Epithelial cell of proximal tubule (primary cell): ENCODE data around the gene CLEC3A. TPM values are rescaled to one million over a fixed set of nuclear protein-coding genes. Genes with fewer than 3 reads are reported as not detected.
"Not testable (repeated sequence)": the region's sequence is repeated elsewhere in the genome, so short reads cannot be mapped to it uniquely, and the experiment has no call there.

Experiments
- DNase-seq: peaks from one replicate; pipeline ENCODE4 v3.0.0-alpha.2; 2011; ENCODE audit warnings: low read depth
- H3K4me3 ChIP-seq: 2 replicates; pipeline ENCODE4 v1.5.1; 2011; ENCODE audit warnings: low read depth, mild to moderate bottlenecking, low read length
- total RNA-seq: library from RNA; depleted of rRNA; stranded (reverse); fragments of >200 nt; gene quantifications from 2 replicates; pipeline ENCODE4 v1.2.3, GENCODE V29; 2015
- TF ChIP-seq, protein P1 (sequence below): conservative IDR thresholded peaks from 2 replicates; pipeline ENCODE4 v1.5.1; 2012; ENCODE audit warnings: low read depth, mild to moderate bottlenecking, low read length

Gene CLEC3A
- total RNA-seq, 1 donor from 2014 or later = not detected

DNA sequence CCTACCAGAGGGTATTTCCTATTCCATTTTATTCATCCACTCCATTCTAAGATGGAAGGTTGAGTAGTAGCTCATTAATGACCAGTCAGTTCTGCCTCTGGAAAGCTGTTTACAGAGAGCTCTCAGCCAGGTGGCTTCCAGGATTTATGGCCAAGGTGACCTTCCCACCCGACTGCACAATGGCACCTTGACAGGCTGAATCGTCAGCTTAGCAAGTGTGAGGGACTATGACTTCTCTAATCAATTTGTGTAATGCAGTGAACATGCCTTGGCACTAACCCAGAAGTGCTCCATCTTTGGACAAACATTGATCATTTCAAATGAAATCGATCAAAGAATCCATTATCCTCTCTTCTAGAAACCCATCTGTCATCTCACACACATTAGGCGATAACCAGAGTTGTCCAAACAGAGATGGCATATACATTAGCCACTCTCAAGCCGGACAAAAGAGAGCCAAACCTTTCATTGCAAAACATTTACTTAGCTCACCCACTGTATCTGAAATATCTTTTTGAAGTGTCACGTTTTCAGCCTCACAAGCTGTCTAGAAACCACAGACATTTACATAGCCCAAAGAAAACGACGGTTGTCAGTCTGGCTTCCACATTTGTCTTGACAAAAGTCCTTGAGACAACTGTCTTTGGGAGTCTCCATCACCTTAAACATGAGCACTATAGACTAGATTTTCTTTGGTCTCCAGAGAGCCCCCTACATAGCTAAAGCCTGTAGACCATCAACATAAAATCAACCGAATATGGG, 35.6 kb downstream of the CLEC3A start:
- no peak overlapping the region for H3K4me3 ChIP-seq
- no peak for DNase-seq
- TF ChIP-seq, protein P1, sequence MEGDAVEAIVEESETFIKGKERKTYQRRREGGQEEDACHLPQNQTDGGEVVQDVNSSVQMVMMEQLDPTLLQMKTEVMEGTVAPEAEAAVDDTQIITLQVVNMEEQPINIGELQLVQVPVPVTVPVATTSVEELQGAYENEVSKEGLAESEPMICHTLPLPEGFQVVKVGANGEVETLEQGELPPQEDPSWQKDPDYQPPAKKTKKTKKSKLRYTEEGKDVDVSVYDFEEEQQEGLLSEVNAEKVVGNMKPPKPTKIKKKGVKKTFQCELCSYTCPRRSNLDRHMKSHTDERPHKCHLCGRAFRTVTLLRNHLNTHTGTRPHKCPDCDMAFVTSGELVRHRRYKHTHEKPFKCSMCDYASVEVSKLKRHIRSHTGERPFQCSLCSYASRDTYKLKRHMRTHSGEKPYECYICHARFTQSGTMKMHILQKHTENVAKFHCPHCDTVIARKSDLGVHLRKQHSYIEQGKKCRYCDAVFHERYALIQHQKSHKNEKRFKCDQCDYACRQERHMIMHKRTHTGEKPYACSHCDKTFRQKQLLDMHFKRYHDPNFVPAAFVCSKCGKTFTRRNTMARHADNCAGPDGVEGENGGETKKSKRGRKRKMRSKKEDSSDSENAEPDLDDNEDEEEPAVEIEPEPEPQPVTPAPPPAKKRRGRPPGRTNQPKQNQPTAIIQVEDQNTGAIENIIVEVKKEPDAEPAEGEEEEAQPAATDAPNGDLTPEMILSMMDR = no peak

- H3K4me3 ChIP-seq, DNase-seq: not testable (repeated sequence)
Observed at GRCh38 chr16:78059806-78060205, 37.5 kb downstream of the CLEC3A start.

DNA sequence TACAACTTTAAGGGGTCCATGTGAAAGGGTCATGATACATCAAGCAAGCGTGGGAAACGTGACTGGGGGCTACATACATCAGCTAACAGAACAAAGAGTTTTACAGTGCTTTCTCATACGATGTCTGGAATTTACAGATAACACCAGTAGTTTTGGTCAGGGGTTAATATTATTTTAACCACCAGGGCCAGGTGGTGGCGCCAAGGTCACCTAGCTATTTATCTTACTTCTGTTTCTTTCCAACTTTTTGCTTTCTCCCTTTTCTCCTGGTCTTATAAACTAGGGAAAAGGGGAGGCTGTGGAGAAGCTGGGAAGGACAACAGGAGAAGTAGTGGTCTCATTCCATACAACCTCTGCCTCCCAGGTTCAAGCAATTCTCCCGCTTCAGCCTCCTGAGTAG, 37.9 kb downstream of the CLEC3A start:
- DNase-seq = no peak
- no peak overlapping the region for H3K4me3 ChIP-seq
- TF ChIP-seq, protein P1 = no peak

DNA sequence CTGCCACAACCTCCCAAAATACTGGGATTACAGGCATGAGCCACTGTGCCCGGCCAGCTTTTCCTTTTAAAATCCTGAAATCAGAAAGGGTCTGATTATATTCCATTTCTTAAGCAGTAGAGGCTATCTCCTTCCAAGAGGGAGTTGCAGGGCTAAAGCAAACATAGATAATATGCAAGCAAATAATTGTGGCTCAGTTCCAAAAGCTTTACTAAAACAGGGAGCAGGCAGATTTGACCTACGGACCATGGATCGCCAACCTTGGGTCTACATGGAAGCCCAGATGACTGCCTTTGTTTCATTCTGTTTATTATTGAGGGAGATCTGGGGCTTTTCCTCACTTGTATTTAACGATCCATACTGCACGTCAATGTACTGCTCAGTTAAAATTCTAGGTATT, 38.5 kb downstream of the CLEC3A start:
- H3K4me3 ChIP-seq = no peak overlapping the region
- TF ChIP-seq, protein P1 = no peak
- DNase-seq = no peak

GRCh38 chr16:78065319-78065718, 43.0 kb downstream of the CLEC3A start:
- no peak overlapping the region for H3K4me3 ChIP-seq
- no peak for DNase-seq
- TF ChIP-seq, protein P1 = no peak

GRCh38 chr16:78069913-78070312, 47.6 kb downstream of the CLEC3A start:
- TF ChIP-seq, protein P1 = no peak
- H3K4me3 ChIP-seq = no peak overlapping the region
- no peak for DNase-seq

GRCh38 chr16:78072275-78072674, 49.9 kb downstream of the CLEC3A start:
- TF ChIP-seq, protein P1 = no peak
- no peak for DNase-seq
- no peak overlapping the region for H3K4me3 ChIP-seq
